H7 (cell line): Measurements from ENCODE around the gene SPRED2. TPM values are rescaled to one million over a fixed set of nuclear protein-coding genes. Genes with fewer than 3 reads are reported as not detected.
"Not testable (repeated sequence)": the region's sequence is repeated elsewhere in the genome, so short reads cannot be mapped to it uniquely, and the experiment has no call there.

ENCODE experiments used
- DNase-seq: peaks from one replicate; pipeline ENCODE4 v3.0.0; 2012
- H3K27me3 ChIP-seq: 2 replicates; pipeline ENCODE4 v1.6.0; 2011; ENCODE audit warnings: mild to moderate bottlenecking, low read length; ENCODE audit not compliant: control insufficient read depth, insufficient read depth
- H3K36me3 ChIP-seq: replicated peaks from 2 replicates; pipeline ENCODE4 v1.5.1; 2011; ENCODE audit warnings: low read length; ENCODE audit not compliant: control insufficient read depth, insufficient read depth
- H3K4me3 ChIP-seq: 2 replicates; pipeline ENCODE4 v1.5.1; 2011; ENCODE audit warnings: low read depth, mild to moderate bottlenecking, control low read depth, low read length, moderate library complexity; ENCODE audit not compliant: insufficient read depth
- total RNA-seq: library from RNA; depleted of rRNA; stranded (reverse); fragments of >200 nt; shearing (Covaris generic); gene quantifications from 2 replicates; pipeline ENCODE4 v1.2.3, GENCODE V29; 2014

Gene SPRED2
- total RNA-seq, 1 experiment from 2014 or later: 16.1 TPM

- no peak for DNase-seq
- Histone ChIP-seq H3K4me3 (no peak overlapping the region), H3K27me3 (no peaks in the 10 kb centered on the region), H3K36me3 (peaks cover 4% of the 10 kb centered on the region)
Measured at GRCh38 chr2:65320946-65321345, 111.5 kb downstream of the SPRED2 start.

- H3K36me3 ChIP-seq: peaks cover 4% of the 10 kb centered on the region
- no peak overlapping the region for H3K4me3 ChIP-seq
- no peaks in the 10 kb centered on the region for H3K27me3 ChIP-seq
- peak; percentile 51 for DNase-seq
Measured at GRCh38 chr2:65320042-65320725, 112.2 kb downstream of the SPRED2 start.

GRCh38 chr2:65319674-65320041, 112.7 kb downstream of the SPRED2 start:
- no peak for DNase-seq
- H3K36me3 ChIP-seq: peaks cover 4% of the 10 kb centered on the region
- no peak overlapping the region for H3K4me3 ChIP-seq
- H3K27me3 ChIP-seq: no peaks in the 10 kb centered on the region

GRCh38 chr2:65319072-65319673, 113.2 kb downstream of the SPRED2 start:
- Histone ChIP-seq H3K4me3 (no peak overlapping the region), H3K36me3 (peaks cover 4% of the 10 kb centered on the region), H3K27me3 (no peaks in the 10 kb centered on the region)
- no peak for DNase-seq

DNA sequence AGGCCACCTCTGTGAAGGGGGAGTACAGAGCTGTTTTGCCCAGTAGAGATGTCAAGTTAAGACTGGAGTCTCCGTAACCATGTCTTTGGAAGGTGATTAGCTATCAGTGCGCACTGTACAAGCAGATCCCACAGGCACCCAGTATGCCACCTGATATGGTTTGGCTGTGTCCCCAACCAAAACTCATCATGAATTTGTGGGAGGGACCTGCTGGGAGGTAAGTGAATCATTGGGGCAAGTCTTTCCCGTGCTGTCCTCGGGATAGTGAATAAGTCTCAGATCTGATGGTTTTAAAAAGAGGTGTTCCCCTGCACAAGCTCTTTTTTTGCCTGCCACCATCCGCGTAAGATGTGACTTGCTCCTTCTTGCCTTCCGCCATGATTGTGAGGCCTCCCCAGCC, 114.6 kb downstream of the SPRED2 start:
- no peaks in the 10 kb centered on the region for H3K27me3 ChIP-seq
- no peak for DNase-seq
- no peak overlapping the region for H3K4me3 ChIP-seq
- peaks cover 4% of the 10 kb centered on the region for H3K36me3 ChIP-seq

- not testable (repeated sequence) for DNase-seq, H3K36me3 ChIP-seq, H3K4me3 ChIP-seq, H3K27me3 ChIP-seq
Measured at GRCh38 chr2:65317351-65317750, 115.0 kb downstream of the SPRED2 start.

DNA sequence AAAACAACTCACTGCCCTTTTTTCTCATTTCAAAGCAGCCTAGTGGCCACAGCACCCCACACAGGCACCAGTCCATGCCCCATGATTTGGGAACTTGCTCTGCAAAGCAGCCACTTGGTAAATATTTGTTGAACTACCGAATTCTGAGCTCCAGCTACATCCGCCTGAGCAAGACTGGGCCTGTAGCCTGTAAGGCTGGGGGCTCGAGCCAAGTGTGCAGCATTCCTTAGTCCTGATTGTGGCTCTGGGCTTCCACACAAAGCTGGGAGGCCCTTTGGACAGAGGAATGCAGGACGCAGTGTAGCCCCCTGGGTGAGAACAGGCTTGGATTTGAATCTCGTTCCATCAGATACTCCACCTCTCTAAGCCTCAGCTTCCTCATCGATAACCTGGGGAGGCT, 116.3 kb downstream of the SPRED2 start:
- Histone ChIP-seq H3K36me3 (peaks cover 5% of the 10 kb centered on the region), H3K27me3 (no peaks in the 10 kb centered on the region), H3K4me3 (no peak overlapping the region)
- no peak for DNase-seq

DNA sequence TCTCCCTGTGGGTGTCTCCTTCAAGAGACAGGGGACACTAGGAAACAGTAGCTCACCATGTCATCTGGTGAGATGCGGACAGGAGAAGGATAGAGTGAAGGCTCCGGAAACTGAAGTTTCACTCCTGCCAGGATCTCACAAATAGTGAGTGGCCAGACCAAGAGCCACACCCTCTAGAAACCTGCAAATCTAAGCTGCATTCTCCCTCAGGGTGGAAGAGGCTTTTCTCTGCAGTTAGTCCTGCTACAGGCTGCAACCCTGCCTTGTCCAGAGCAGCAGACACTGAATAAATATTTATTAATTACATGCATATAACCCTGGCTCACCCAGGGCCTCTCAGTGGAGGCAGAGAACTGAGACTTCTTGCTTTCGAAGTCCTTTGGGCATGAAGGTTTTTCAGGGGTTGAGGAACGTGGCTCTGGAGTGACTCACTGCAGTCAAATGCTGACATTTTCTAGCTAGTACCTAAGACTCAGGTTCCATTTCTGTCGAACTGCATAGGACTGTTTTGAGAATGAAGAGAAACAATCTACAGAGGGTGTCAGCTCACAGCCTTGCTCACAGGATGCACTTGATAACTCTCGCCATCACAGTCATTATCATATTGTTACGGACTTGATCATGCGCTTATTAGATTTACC, 117.5 kb downstream of the SPRED2 start:
- DNase-seq: no peak
- Histone ChIP-seq H3K4me3 (no peak overlapping the region), H3K27me3 (no peaks in the 10 kb centered on the region), H3K36me3 (peaks cover 5% of the 10 kb centered on the region)

DNA sequence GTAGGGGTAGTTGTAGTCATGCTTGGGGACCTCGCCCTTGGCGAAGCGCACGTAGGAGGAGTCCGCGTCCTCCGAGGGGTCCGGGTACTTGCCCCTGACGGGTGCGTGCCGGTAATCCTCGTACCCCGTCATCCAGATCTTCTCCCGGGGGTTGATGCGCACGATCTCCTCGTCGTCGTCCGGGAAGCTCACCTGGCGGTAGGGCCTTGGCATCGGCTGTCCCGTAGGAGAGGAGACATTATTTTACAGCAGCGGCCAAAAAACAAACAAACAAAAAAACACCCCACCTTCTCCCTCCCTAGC, 118.5 kb downstream of the SPRED2 start:
- DNase-seq: no peak
- Histone ChIP-seq H3K27me3 (no peaks in the 10 kb centered on the region), H3K36me3 (peaks cover 5% of the 10 kb centered on the region), H3K4me3 (no peak overlapping the region)

GRCh38 chr2:65313126-65313953, 119.1 kb downstream of the SPRED2 start:
- Histone ChIP-seq H3K4me3 (no peak overlapping the region), H3K36me3 (peaks cover 5% of the 10 kb centered on the region), H3K27me3 (no peaks in the 10 kb centered on the region)
- no peak for DNase-seq

- no peak for DNase-seq
- Histone ChIP-seq H3K4me3 (no peak overlapping the region), H3K36me3 (peaks cover 5% of the 10 kb centered on the region), H3K27me3 (no peaks in the 10 kb centered on the region)
Measured at GRCh38 chr2:65311596-65311995, 120.8 kb downstream of the SPRED2 start.

DNA sequence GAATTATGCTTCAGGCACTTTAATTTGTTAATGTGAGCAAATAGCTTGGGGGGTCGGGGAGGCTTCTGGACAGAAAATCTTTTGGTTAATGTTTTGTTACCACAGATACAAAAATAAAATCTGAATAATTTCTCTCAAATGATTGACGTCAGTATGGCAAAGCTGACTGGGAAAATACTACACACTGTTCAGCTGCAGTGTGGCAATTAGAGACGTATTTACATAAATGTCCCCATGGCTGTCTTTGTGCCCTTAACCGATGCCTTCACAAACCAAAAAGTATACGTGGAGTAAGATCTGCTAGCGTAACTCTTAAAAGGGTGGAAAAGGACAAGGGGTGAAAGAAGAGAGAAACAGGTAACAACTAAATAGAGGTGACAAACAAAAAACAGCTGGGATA, 121.3 kb downstream of the SPRED2 start:
- Histone ChIP-seq H3K36me3 (peaks cover 2% of the 10 kb centered on the region), H3K4me3 (no peak overlapping the region), H3K27me3 (no peaks in the 10 kb centered on the region)
- DNase-seq: no peak

- DNase-seq: no peak
- Histone ChIP-seq H3K36me3 (peaks cover 2% of the 10 kb centered on the region), H3K27me3 (no peaks in the 10 kb centered on the region), H3K4me3 (no peak overlapping the region)
Measured at GRCh38 chr2:65309699-65310098, 122.7 kb downstream of the SPRED2 start.

DNA sequence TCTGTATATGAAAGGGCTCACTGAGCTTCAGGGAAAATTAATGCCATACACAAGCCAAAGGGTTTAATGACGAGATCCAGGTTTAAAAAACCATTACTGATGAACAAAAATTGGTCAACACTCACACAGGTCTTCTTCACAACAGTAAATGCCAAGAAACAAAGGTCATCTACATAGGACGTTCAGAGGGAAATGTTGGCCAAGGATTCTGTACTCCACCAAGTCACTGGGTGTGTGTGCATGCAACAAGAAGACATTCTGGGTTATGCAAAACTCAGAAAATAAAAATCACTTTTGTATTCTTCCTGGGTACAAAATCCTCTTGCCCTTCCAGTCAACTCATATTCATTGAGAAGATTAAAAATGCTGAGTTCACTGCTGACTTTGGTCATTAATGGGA, 126.5 kb downstream of the SPRED2 start:
- no peak for DNase-seq
- H3K36me3 ChIP-seq: no peaks in the 10 kb centered on the region; the same call in 1 of the 2 replicates
- H3K4me3 ChIP-seq: no peak overlapping the region
- no peaks in the 10 kb centered on the region for H3K27me3 ChIP-seq
